Stimulated activated memory B cell treated with anti-CD40 and anti-IgM and Interleukin-4, amounts not matched to agents 10 μg/mL and 1 μg/mL and 100 μg/mL, for 72 hours (primary cell): ENCODE measurements around the gene WDR86.

Experiments
- ATAC-seq: fragments of 150-1000 bp; cut with Tn5 transposase; 2 replicates; pipeline ENCODE4 v1.10.0; 2021
- H3K27ac Mint-ChIP-seq: one replicate; pipeline ENCODE4 v1.8.0; 2022; ENCODE audit warnings: mild to moderate bottlenecking, mixed read lengths
- H3K27me3 Mint-ChIP-seq: one replicate; pipeline ENCODE4 v1.8.0; 2022; ENCODE audit warnings: mixed read lengths
- H3K36me3 Mint-ChIP-seq: one replicate; pipeline ENCODE4 v1.8.0; 2022; ENCODE audit warnings: mixed read lengths
- H3K4me1 Mint-ChIP-seq: one replicate; pipeline ENCODE4 v1.8.0; 2022; ENCODE audit warnings: mixed read lengths
- H3K4me3 Mint-ChIP-seq: one replicate; pipeline ENCODE4 v1.8.0; 2022; ENCODE audit warnings: mild to moderate bottlenecking, moderate library complexity, mixed read lengths
- H3K9me3 Mint-ChIP-seq: one replicate; pipeline ENCODE4 v1.8.0; 2022; ENCODE audit warnings: mixed read lengths

The WDR86 gene

GRCh38 chr7:151409667-151410404 lies at the start of gene WDR86:
WDR86 (minus strand) TSS chr7:151410038; CDS start chr7:151409589, 449 bp downstream.
- H3K36me3 Mint-ChIP-seq: no peaks in the 10 kb centered on the region
- H3K4me1 Mint-ChIP-seq: peaks cover 31% of the 10 kb centered on the region
- H3K27ac Mint-ChIP-seq: no peak within 1 kb of the TSS
- H3K4me3 Mint-ChIP-seq: peak within 1 kb of the TSS; percentile 74
- H3K27me3 Mint-ChIP-seq: peaks cover 86% of the 10 kb centered on the region
- ATAC-seq: peak; percentile 12
- H3K9me3 Mint-ChIP-seq: no peaks in the 10 kb centered on the region

GRCh38 chr7:151457534-151457933 lies 47.7 kb upstream of the WDR86 start:
- no peaks in the 10 kb centered on the region for H3K9me3 Mint-ChIP-seq
- peaks cover 2% of the 10 kb centered on the region for H3K27me3 Mint-ChIP-seq
- no peak overlapping the region for H3K27ac Mint-ChIP-seq
- H3K36me3 Mint-ChIP-seq: peaks cover 2% of the 10 kb centered on the region
- no peaks in the 10 kb centered on the region for H3K4me1 Mint-ChIP-seq
- H3K4me3 Mint-ChIP-seq: no peak overlapping the region
- ATAC-seq: no peak

- H3K27me3 Mint-ChIP-seq: peaks cover 9% of the 10 kb centered on the region
- no peaks in the 10 kb centered on the region for H3K9me3 Mint-ChIP-seq
- H3K4me1 Mint-ChIP-seq: no peaks in the 10 kb centered on the region
- no peak for ATAC-seq
- no peak overlapping the region for H3K4me3 Mint-ChIP-seq
- no peaks in the 10 kb centered on the region for H3K36me3 Mint-ChIP-seq
- no peak overlapping the region for H3K27ac Mint-ChIP-seq
Observed at GRCh38 chr7:151456782-151457181, 46.9 kb upstream of the WDR86 start.

- ATAC-seq: no peak
- H3K9me3 Mint-ChIP-seq: no peaks in the 10 kb centered on the region
- H3K27ac Mint-ChIP-seq: no peak overlapping the region
- H3K4me1 Mint-ChIP-seq: no peaks in the 10 kb centered on the region
- H3K27me3 Mint-ChIP-seq: peaks cover 9% of the 10 kb centered on the region
- no peaks in the 10 kb centered on the region for H3K36me3 Mint-ChIP-seq
- no peak overlapping the region for H3K4me3 Mint-ChIP-seq
Observed at GRCh38 chr7:151456276-151456675, 46.4 kb upstream of the WDR86 start.

- Mint-ChIP-seq H3K27ac (no peak overlapping the region), H3K9me3 (no peaks in the 10 kb centered on the region), H3K36me3 (no peaks in the 10 kb centered on the region), H3K4me1 (no peaks in the 10 kb centered on the region), H3K27me3 (peaks cover 9% of the 10 kb centered on the region), H3K4me3 (no peak overlapping the region)
- ATAC-seq: no peak
Observed at GRCh38 chr7:151455690-151456089, 45.9 kb upstream of the WDR86 start.

GRCh38 chr7:151454932-151455530 lies 45.2 kb upstream of the WDR86 start:
- no peak for ATAC-seq
- no peaks in the 10 kb centered on the region for H3K9me3 Mint-ChIP-seq
- H3K27me3 Mint-ChIP-seq: peaks cover 9% of the 10 kb centered on the region
- no peak overlapping the region for H3K27ac Mint-ChIP-seq
- H3K36me3 Mint-ChIP-seq: no peaks in the 10 kb centered on the region
- no peaks in the 10 kb centered on the region for H3K4me1 Mint-ChIP-seq
- no peak overlapping the region for H3K4me3 Mint-ChIP-seq

- no peaks in the 10 kb centered on the region for H3K9me3 Mint-ChIP-seq
- no peak for ATAC-seq
- no peak overlapping the region for H3K27ac Mint-ChIP-seq
- H3K36me3 Mint-ChIP-seq: no peaks in the 10 kb centered on the region
- H3K4me1 Mint-ChIP-seq: no peaks in the 10 kb centered on the region
- H3K27me3 Mint-ChIP-seq: peaks cover 16% of the 10 kb centered on the region
- no peak overlapping the region for H3K4me3 Mint-ChIP-seq
Observed at GRCh38 chr7:151454305-151454704, 44.5 kb upstream of the WDR86 start.

GRCh38 chr7:151453326-151453791 lies 43.5 kb upstream of the WDR86 start:
- no peak for ATAC-seq
- Mint-ChIP-seq H3K36me3 (no peaks in the 10 kb centered on the region), H3K4me1 (no peaks in the 10 kb centered on the region), H3K27me3 (peaks cover 19% of the 10 kb centered on the region), H3K4me3 (no peak overlapping the region), H3K9me3 (no peaks in the 10 kb centered on the region), H3K27ac (no peak overlapping the region)

- H3K4me3 Mint-ChIP-seq: no peak overlapping the region
- no peaks in the 10 kb centered on the region for H3K9me3 Mint-ChIP-seq
Observed at GRCh38 chr7:151452680-151453325, 43.0 kb upstream of the WDR86 start.

GRCh38 chr7:151451626-151452571 lies 42.1 kb upstream of the WDR86 start:
- Mint-ChIP-seq H3K36me3 (no peaks in the 10 kb centered on the region), H3K27me3 (peaks cover 21% of the 10 kb centered on the region), H3K4me3 (no peak overlapping the region), H3K9me3 (no peaks in the 10 kb centered on the region), H3K27ac (no peak overlapping the region), H3K4me1 (no peaks in the 10 kb centered on the region)
- ATAC-seq: no peak

More at GRCh38 chr7:151452680-151453325, 43.0 kb upstream of the WDR86 start:
- ATAC-seq: no peak
- Mint-ChIP-seq H3K36me3 (no peaks in the 10 kb centered on the region), H3K27me3 (peaks cover 19% of the 10 kb centered on the region), H3K27ac (no peak overlapping the region), H3K4me1 (no peaks in the 10 kb centered on the region)

- H3K4me3 Mint-ChIP-seq: no peak overlapping the region
- peaks cover 28% of the 10 kb centered on the region for H3K27me3 Mint-ChIP-seq
- H3K9me3 Mint-ChIP-seq: no peaks in the 10 kb centered on the region
- no peak overlapping the region for H3K27ac Mint-ChIP-seq
- no peaks in the 10 kb centered on the region for H3K36me3 Mint-ChIP-seq
- no peak for ATAC-seq
- H3K4me1 Mint-ChIP-seq: no peaks in the 10 kb centered on the region
Observed at GRCh38 chr7:151451156-151451555, 41.3 kb upstream of the WDR86 start.

GRCh38 chr7:151449990-151450389 lies 40.2 kb upstream of the WDR86 start:
- Mint-ChIP-seq H3K4me1 (no peaks in the 10 kb centered on the region), H3K27me3 (peaks cover 33% of the 10 kb centered on the region), H3K36me3 (no peaks in the 10 kb centered on the region), H3K27ac (no peak overlapping the region), H3K9me3 (no peaks in the 10 kb centered on the region), H3K4me3 (no peak overlapping the region)
- ATAC-seq: no peak

- Mint-ChIP-seq H3K4me3 (peak overlapping the region; percentile 74), H3K9me3 (no peaks in the 10 kb centered on the region), H3K36me3 (no peaks in the 10 kb centered on the region), H3K27me3 (peaks cover 33% of the 10 kb centered on the region), H3K27ac (no peak overlapping the region), H3K4me1 (no peaks in the 10 kb centered on the region)
- peak; percentile 83 for ATAC-seq
Observed at GRCh38 chr7:151448261-151449252, 38.7 kb upstream of the WDR86 start.

GRCh38 chr7:151447901-151448260 lies 38.0 kb upstream of the WDR86 start:
- H3K27ac Mint-ChIP-seq: no peak overlapping the region
- no peaks in the 10 kb centered on the region for H3K9me3 Mint-ChIP-seq
- ATAC-seq: no peak
- H3K27me3 Mint-ChIP-seq: peaks cover 35% of the 10 kb centered on the region
- H3K4me3 Mint-ChIP-seq: peak overlapping the region; percentile 74
- no peaks in the 10 kb centered on the region for H3K4me1 Mint-ChIP-seq
- no peaks in the 10 kb centered on the region for H3K36me3 Mint-ChIP-seq
